ENCODE results near the gene FAM209A. TPM values are rescaled to one million over a fixed set of nuclear protein-coding genes. Genes with fewer than 3 reads are reported as not detected.
"Not testable (repeated sequence)": the region's sequence is repeated elsewhere in the genome, so short reads cannot be mapped to it uniquely, and the experiment has no call there.

FAM209A gene
- total and polyA plus RNA-seq, 10 of the 15 experiments (the other 5 are each of a cell fraction or from before 2014, with no cell fraction given): 0.11 to 0.51 (median 0.32) TPM; not detected in 4

- Histone ChIP-seq H4K20me1 (ENCODE audit: control insufficient read depth, insufficient read depth) (no peaks in the 10 kb centered on the region), H3K9ac (ENCODE audit: control insufficient read depth, insufficient read depth, low read length) (no peak overlapping the region), H3K4me2 (ENCODE audit: control insufficient read depth, insufficient read depth) (no peak overlapping the region), H3K4me1 (ENCODE audit: control insufficient read depth, insufficient read depth, low read length) (peaks cover 13% of the 10 kb centered on the region), H3K4me3 (no peak overlapping the region), H3K27ac (ENCODE audit: control insufficient read depth, insufficient read depth) (no peak overlapping the region), H2AFZ (ENCODE audit: control insufficient read depth, low read depth, low read length) (no peak overlapping the region), H3K27me3 (replicated peaks in 1 of 2; ENCODE audit: control insufficient read depth in 2 of 2, insufficient read depth in 2 of 2, low read length in 1 of 2) (no peaks in the 10 kb centered on the region), H3K79me2 (ENCODE audit: control insufficient read depth, insufficient read depth, low read length) (no peaks in the 10 kb centered on the region), H3K36me3 (ENCODE audit: control insufficient read depth in 2 of 2, insufficient read depth in 2 of 2, low read length in 1 of 2) (no peaks in the 10 kb centered on the region), H3K9me3 (replicated peaks; ENCODE audit: control insufficient read depth, insufficient read depth, low read length) (no peaks in the 10 kb centered on the region)
- SMC1A ChIA-PET (ENCODE audit: uncharacterized antibody, unreplicated experiment): no interaction called here
- DNase-seq (ENCODE audit: low read depth, low spot score) (no peak), FAIRE-seq (no peak), ATAC-seq (no peak)
- no peak for TF ChIP-seq ZNF592 (IDR thresholded peaks at IDR 0.05)
- CTCF ChIA-PET: interaction anchor here (1.2 kb wide), 1 partner anchor 13 kb away, joined by 3 read pairs; no protein-coding TSS in a partner anchor
- BruUV-seq (replicated peaks): no TSS peak
- RAD21 ChIA-PET (ENCODE audit: unreplicated experiment): no interaction called here
- in situ Hi-C loops (cut with MboI) (no loop called here), intact Hi-C loops (cut with micrococcal nuclease; ENCODE audit: unreplicated experiment) (no loop called here)
- POLR2A ChIA-PET: no interaction called here
- WGBS (ENCODE audit: insufficient coverage, insufficient replicate concordance, low lambda C conversion rate, missing lambda C conversion rate): 48% methylated on average over 6 of the region's 6 CpGs
Measured at GRCh38 chr20:56558968-56559367, 34.4 kb downstream of the FAM209A start.

GRCh38 chr20:56564526-56564925 lies 40.0 kb downstream of the FAM209A start:
- H3K27me3 ChIP-seq (replicated peaks in 1 of 2; ENCODE audit: control insufficient read depth in 2 of 2, insufficient read depth in 2 of 2, low read length in 1 of 2); H3K9ac ChIP-seq (ENCODE audit: control insufficient read depth, insufficient read depth, low read length); RAD21 ChIA-PET (ENCODE audit: unreplicated experiment); H3K4me1 ChIP-seq (ENCODE audit: control insufficient read depth, insufficient read depth, low read length); POLR2A ChIA-PET; H3K4me2 ChIP-seq (ENCODE audit: control insufficient read depth, insufficient read depth); H4K20me1 ChIP-seq (ENCODE audit: control insufficient read depth, insufficient read depth); H3K36me3 ChIP-seq (ENCODE audit: control insufficient read depth in 2 of 2, insufficient read depth in 2 of 2, low read length in 1 of 2); H3K79me2 ChIP-seq (ENCODE audit: control insufficient read depth, insufficient read depth, low read length); in situ Hi-C loops (cut with MboI); H3K4me3 ChIP-seq; H2AFZ ChIP-seq (ENCODE audit: control insufficient read depth, low read depth, low read length); FAIRE-seq; BruUV-seq (replicated peaks); H3K27ac ChIP-seq (ENCODE audit: control insufficient read depth, insufficient read depth); intact Hi-C loops (cut with micrococcal nuclease; ENCODE audit: unreplicated experiment); ATAC-seq; DNase-seq (ENCODE audit: low read depth, low spot score); H3K9me3 ChIP-seq (replicated peaks; ENCODE audit: control insufficient read depth, insufficient read depth, low read length): not testable (repeated sequence)
- WGBS (ENCODE audit: insufficient coverage, insufficient replicate concordance, low lambda C conversion rate, missing lambda C conversion rate): 25% methylated on average over 6 of the region's 6 CpGs
- ChIA-PET SMC1A (ENCODE audit: uncharacterized antibody, unreplicated experiment) (interaction anchor here (0.8 kb wide), 1 partner anchor 10 kb away, joined by 3 read pairs; no protein-coding TSS in a partner anchor), CTCF (interaction anchor here (3.5 kb wide), 1 partner anchor 14 kb away, joined by 15 read pairs; no protein-coding TSS in a partner anchor)
